Stimulated activated CD4-positive, alpha-beta T cell treated with anti-CD3 and anti-CD28 coated beads, Interleukin-1b, Interleukin-23, amount 100 ng/mL, for 24 hours (primary cell): ENCODE data around the gene PAK6.

Experiments
- DNase-seq, 4 experiments: peaks; one replicate each; pipeline ENCODE4 v3.0.0-alpha.2; 2020; ENCODE audit warnings: low read depth in 4 of 4, low spot score in 1 of 4

The PAK6 gene

GRCh38 chr15:40255033-40255432 lies 16.2 kb downstream of the PAK6 start:
- no peak for DNase-seq

GRCh38 chr15:40256638-40257235 lies 17.9 kb downstream of the PAK6 start:
- DNase-seq, result no peak

- no peak for DNase-seq
Observed at GRCh38 chr15:40257656-40258450, 19.0 kb downstream of the PAK6 start.

DNA sequence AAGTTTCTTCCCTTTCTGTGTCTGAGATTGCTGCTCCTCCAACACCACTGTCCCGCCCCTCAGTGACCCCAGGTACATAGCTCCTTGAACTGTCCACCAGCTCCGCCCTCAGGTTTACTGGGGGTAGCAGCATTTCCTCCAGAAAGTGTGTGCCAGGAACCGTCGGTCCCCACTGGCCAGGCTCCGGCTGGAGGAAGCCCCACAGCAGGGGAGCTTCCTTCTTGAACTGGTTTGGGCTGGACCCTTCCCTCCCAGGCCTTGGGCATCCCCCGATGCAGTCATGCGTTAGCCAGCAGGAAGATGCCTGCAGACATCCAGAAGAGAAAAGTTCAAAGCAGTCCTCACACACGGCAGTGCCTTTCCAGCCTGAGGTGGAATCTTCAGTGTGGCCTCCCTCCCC lies 19.7 kb downstream of the PAK6 start:
- no peak for DNase-seq

DNA sequence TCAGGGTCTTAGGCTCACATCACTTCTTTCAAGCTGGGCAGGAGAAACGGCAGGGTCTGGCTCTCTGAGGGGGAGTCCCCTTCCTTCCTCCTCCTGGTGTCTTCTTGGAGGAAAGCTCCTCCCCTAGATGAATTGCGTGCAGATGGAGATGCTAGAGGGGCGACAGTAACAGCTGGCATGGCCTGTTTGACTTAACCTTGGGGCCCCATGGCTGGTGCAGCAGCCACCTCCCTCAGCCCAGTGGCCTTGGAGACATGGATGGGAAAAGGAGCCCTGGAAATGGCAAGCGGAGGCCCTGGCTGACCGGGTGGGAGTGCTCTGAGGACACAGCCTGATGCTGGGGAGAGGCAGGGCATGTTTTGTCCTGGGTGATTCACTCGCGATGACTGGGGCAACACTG lies 20.2 kb downstream of the PAK6 start:
- DNase-seq, result no peak

- DNase-seq, result no peak
Observed at GRCh38 chr15:40263024-40263754, 24.3 kb downstream of the PAK6 start.

DNA sequence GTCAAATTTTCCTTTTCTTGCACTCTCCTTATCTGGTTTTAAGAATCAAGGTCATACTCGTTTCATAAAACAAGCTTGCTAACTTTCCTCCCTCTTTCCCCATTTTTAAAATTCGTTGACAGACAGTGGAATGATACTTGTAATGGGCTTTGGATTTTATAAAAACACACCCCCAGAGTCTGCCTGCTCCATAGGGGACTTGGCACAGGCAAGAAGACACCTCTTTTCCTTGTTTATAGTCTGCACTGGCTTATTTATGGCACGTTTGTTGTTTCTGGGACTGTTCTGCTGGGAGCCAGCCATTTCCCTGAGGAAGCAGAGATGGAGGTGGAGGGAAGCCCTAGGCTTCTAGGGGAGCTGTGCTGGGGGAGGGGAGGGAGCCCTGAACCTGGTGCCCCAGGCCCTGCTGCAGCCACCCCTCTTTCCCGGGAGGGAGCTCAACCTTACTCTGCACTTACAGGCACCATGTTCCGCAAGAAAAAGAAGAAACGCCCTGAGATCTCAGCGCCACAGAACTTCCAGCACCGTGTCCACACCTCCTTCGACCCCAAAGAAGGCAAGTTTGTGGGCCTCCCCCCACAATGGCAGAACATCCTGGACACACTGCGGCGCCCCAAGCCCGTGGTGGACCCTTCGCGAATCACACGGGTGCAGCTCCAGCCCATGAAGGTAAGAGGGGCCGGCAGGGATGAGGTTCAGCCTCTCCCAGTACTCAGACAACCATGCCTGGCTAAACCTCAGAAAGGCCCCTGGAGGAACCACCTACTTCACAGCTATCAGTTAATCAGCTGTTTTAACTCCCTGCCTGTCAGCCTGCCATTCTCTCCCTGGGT lies 25.7 kb downstream of the PAK6 start:
- no peak for DNase-seq

- DNase-seq, result no peak
Observed at GRCh38 chr15:40265355-40265754, 26.5 kb downstream of the PAK6 start.

GRCh38 chr15:40265875-40266274 lies 27.0 kb downstream of the PAK6 start:
- DNase-seq, result no peak

- DNase-seq, result no peak
Observed at GRCh38 chr15:40266828-40267304, 28.0 kb downstream of the PAK6 start.

DNA sequence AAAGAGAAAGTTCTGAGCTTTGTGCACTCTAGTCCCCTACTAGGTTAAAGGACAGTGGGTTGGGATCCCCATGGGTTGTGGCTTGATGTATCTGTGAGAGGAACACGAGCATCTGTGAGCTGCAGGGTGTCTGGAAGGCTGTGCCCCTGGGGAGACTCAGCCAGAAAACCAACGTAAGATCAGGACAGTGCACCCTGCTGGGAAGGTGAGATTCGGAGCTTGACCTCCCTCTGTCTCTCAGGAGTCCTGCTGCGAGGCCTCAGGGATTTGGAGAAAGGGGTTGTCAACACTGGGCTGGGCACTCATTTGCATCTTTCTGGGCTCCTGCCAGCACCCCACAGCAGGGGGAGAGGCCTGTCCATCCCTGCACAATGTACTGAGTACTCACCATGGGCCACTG lies 28.8 kb downstream of the PAK6 start:
- DNase-seq, result no peak

DNA sequence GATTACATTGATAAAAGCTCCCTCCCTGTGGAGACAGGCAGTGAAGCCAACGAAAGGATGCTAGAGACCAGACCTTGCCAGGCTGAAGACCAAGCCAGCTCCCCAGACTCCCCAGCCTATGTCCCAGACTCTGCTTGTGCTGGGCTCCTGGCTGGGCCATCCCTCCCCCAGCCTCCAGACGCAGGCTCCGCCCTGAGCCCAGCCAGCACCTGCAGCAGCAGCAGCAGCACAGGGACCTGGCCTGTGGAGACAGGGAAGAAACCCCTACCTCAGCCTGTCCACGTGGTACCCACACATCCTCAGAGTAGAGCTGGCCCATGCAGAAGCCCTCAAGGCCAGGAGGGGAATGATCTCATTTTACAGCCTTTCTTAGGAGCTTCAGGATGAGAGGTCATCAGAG lies 30.7 kb downstream of the PAK6 start:
- no peak for DNase-seq

DNA sequence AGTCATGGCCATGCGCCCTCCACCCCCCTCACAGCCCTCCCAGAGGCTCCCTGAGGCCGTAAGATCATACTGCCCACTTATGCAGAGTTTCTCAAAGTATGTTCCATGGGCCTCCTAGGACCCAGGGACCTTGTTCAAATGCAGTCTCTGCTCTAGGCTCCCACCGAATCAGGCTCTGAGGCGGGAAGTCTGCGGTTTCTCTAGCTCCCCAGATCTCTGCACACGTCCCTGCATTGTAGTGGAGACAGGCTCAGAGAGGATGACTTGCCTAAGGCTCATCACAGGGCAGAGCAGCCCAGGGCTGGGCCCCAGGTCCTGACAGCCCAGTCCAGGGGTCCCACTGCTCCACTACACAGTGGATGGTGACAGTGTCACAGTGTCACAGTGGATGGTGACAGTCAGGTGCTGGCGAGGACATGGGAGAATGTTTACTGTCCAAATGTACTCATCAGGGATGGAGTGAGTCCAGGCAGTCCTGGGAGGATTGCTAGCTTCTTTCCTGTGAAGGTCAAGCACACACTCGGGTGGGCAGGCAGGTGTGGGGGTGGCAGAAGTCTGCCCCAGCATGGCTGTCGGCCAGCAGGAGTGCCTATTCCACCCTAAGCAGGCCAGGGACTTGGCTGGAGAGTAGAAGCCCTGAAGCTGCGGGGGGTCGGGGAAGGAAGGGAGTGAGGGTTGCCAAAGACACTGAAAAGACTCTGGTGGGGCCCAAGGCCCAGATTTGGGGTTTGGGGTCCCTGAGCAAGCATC lies 31.6 kb downstream of the PAK6 start:
- DNase-seq, result no peak

GRCh38 chr15:40271685-40272484 lies 33.0 kb downstream of the PAK6 start:
- DNase-seq, result no peak

DNA sequence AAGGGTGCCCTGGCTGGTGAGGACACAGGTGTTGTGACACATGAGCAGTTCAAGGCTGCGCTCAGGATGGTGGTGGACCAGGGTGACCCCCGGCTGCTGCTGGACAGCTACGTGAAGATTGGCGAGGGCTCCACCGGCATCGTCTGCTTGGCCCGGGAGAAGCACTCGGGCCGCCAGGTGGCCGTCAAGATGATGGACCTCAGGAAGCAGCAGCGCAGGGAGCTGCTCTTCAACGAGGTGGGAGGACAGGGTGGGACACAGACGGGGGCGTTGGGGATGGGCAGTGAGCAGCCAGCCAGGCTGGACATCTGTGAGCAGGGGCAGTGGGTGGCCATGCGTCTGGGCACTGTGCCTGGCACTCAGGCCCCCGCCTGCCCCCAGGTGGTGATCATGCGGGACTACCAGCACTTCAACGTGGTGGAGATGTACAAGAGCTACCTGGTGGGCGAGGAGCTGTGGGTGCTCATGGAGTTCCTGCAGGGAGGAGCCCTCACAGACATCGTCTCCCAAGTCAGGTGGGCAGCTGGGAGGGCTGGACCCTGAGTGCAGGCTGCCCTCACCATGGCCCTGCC lies 33.7 kb downstream of the PAK6 start:
- DNase-seq, result no peak

DNA sequence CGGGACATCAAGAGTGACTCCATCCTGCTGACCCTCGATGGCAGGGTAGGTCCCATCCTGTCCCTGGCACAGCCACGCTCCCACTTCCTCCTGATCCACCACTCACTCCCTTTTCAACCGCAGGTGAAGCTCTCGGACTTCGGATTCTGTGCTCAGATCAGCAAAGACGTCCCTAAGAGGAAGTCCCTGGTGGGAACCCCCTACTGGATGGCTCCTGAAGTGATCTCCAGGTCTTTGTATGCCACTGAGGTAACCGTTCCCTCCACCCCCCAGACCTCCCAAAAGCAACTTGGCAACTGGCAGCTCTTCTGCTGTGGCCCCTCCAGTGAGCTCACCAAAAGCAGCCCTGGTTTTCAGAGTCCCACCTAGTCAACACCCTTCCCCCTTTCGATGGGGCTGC lies 34.6 kb downstream of the PAK6 start:
- DNase-seq, result no peak

DNA sequence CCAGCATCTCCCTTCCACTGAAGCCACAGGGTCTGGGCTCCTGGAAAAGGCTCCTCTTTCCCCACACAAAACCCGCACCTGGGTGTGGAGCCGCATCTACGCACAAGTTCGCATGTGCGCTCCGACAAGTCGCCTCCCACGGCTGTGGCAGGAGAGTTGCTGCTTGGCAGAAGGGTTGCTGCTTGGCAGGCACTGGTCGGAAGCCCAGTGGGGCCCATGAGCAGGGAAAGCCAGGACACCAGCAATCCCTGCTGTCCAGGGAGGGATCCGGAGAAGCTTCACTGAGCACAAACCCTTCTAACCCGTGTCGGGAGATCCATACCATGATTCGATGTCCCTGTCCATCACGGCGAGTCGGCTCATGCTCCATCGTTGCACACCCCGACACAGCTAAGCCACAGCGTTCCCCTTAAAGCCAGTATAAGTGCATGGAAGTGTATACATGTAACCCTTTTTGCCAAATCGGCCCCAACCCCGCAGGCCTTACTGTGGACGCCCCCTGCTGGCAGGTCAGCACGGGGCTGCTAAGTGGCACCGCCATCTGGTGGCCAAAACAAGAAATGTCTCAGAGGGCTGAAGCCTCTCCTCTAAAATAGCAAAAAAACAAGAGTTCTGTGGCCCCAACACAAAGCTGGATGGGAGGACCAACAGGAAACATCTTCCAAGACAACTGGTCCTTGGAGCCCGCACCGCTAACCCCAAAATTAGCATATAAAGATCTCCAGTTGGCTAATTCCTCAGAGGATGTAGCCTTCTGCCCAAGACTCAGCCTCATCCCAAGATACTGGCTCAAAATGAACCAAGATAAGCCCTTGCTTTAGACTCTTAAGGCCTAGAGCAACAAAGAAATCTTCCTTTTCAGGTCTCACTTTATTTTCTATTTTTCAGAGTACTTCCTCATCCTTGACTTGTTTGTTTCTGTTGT lies 35.7 kb downstream of the PAK6 start:
- peak; percentile 74 to 94 (median 84) for DNase-seq

GRCh38 chr15:40275523-40275922 lies 36.7 kb downstream of the PAK6 start:
- DNase-seq, result no peak
